ENCODE measurements around the gene MAPKAPK2.

DNA sequence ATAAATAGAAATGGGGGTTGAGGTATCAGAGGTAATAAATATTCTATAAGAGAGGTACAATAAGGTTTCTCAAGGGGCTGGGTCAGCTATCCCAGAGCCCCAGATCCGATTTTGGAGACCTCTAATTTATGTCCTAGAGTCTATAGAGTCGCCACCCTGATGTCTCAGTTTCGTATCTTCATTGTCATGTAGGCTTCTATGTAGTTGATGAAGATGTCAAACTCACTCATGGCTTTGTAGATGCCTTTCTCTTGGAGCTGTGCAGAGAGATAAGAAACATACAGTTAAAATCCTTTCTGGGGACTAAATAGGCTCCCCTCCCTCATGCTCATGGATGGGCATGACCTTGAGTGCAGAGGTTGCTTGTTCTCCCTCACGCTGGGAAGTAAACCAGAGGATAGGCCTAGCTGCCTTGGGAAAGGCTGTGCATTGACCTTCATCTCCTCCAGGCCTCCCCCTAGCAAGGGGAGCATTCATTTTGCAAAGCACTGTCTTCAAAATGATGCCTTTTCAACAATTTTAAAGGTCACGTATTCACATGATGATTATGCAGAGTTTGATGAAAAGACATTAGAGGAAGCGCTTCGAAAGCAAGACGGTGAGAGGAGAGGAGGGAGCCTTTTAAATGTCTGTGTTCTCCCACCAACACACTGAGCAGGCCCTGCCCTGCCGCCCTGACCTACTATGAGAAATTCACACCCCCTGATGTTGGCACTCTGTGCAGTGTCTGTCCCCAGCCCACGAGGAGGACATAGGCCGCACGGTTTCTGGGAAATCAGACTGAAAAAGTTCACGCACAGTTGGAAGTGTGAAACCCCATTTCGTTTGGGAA lies 84.0 kb downstream of the MAPKAPK2 start:
- TF ChIP-seq EP300 (IDR thresholded peaks at IDR 0.05; ENCODE audit: borderline replicate concordance), result no peak
- no peak for TF ChIP-seq EGR1 (IDR thresholded peaks at IDR 0.05)
- no peak for TF ChIP-seq TAF1 (IDR thresholded peaks at IDR 0.05; ENCODE audit: low read depth)
- no peak for TF ChIP-seq RAD21 (IDR thresholded peaks at IDR 0.05; ENCODE audit: low read depth)
- TF ChIP-seq, protein P1, sequence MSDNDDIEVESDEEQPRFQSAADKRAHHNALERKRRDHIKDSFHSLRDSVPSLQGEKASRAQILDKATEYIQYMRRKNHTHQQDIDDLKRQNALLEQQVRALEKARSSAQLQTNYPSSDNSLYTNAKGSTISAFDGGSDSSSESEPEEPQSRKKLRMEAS (IDR thresholded peaks at IDR 0.05), result no peak
- no peak for TF ChIP-seq ZBTB7A (IDR thresholded peaks at IDR 0.05; ENCODE audit: low read depth)
